ENCODE results near the gene TYMP.

TYMP gene

DNA sequence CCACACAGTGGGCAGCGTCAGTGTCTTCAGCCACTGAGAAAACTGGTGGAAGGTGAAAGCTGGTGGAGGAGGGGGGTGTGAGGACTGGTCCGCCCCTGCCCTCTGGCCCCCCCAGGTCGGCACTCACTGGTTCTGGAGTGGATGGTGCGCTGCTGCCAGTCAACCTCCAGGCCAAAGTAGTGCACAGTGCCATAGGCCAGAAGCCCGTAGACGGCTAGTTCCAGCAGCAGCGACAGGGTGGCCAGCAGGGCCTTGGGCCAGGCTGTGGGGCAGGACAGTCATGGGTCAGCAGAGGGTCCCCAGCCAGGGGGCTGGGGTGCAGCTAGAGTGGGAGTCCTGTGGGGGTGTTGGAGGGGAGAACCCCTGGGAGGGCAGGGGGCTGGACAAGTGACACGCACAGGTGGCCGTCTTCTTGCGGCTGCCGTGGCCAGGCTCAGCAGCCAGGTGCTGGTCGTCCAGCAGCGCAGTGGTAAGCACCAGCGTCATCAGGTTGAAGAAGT lies 24.5 kb downstream of the TYMP start:
- DNase-seq (ENCODE audit: low spot score), result no peak

- no peak for DNase-seq (ENCODE audit: low spot score)
Observed at GRCh38 chr22:50504369-50505211, 25.2 kb downstream of the TYMP start.

DNA sequence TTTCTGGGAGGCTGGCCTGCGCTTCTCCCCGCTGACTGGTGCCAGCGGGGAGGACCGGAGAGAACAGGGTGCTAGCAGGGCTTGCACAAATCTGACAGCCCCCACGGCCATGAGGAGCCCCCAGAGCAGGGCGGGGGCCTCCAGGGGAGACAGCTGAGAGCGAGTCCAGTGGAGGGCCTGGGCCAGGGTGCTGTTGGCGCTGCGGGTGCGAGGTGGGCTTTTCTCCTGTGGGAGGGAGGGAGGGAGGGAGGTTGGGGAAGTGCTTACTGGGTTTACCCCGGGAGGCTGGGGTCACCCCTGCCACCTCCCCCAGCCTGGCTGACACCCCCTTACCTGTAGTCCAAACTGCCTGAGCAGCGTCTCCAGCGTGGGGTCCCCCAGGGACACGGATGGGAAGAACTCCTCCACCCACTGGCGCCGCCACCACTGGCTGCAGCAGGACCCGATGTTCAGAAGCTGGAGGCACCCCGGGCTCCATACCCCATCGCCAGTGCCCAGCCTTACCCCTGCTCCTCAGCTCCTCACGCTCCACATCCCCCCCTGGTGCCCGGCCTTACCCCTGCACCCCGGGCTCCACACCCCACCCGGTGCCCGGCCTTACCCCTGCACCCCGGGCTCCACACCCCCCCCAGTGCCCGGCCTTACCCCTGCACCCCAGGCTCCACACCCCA lies 26.2 kb downstream of the TYMP start:
- DNase-seq (ENCODE audit: low spot score), result no peak

DNA sequence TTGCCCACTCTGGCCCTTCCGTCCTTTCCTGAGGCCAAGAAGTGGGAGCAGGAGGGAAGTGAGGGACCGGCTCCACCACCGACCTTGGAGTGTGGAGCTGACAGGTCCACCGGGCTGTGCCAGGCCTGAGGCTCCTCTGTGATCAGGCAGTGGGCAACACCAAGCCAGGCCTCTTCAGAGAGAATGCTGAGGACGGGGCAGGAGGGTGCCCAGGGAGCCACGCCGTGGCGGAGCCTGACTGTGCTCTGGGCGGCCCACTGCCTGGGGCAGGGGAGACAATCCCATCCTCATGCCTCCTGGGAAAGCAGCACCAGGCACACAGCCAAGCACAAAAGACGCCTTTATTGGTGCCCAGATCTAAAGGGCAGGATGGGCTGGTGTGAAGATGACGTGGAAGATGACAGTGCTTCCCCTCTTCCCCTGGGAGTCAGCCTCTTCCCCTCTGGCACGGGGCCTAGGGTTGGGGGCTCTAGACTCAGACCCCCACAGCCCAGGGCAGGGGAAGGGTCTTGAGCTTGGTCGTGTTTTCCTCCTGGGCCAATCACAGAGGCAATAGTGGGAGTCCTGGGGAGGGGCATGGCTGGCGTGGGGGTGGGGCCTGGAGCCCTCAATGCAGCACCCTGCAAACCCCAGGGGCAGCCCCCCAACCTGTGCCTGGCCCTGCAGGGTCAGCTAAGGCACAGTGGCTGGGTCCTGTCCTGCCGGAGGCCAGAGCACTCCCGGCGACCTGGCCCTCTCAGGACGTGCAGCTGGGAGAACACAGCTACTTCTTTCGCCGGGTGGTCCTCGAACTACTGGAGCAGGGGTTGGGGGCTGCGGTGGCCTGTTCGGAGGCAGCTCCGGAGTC lies 27.0 kb downstream of the TYMP start:
- no peak for DNase-seq (ENCODE audit: low spot score)

GRCh38 chr22:50502096-50502495 lies 27.7 kb downstream of the TYMP start:
- no peak for DNase-seq (ENCODE audit: low spot score)

DNA sequence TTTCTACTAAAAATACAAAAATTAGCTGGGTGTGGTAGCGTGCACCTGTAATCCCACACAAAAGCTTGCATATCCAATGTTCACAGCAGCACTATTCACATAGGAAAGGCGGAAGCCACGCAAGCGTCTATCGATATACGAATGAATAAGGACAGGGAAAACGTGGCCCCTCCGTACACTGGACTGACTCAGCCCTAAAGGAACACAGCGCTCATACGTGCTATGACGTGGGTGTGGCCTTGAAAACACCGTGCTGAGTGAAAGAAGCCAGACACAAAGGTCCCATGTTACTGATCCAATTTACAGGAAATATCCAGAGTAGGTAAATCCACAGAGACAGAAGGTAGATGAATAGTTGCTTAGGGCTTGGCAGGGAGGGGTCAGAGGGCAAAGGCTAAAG lies 29.4 kb downstream of the TYMP start:
- DNase-seq (ENCODE audit: low spot score), result no peak

DNA sequence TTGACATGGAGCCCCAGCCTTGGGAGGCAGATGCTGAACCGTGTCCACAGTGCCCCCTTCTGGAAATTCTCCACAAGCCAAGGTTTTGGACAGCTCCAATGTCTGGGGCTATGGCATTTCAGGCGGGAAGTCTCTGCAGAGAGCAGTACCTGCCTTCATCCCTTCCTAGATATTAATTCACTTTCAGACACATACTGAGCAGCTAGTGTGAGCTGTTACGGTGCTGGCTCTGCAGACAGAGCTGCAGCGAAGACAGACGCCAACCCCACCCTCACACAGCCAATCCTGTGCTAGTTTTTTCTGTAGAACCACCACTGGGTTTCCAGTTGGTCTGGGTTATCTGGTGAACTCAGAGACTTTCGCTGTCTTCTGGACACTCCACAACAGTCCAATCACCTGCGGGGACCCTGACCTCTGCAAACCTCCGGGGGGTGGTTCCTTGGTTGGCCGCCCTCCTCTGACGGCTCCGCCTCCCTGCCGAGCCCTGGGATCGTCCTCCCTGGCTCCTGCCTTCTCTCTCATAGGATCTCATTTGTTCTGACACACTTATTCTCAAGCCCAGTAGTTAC lies 31.4 kb downstream of the TYMP start:
- peak; percentile 59 for DNase-seq (ENCODE audit: low spot score)

DNA sequence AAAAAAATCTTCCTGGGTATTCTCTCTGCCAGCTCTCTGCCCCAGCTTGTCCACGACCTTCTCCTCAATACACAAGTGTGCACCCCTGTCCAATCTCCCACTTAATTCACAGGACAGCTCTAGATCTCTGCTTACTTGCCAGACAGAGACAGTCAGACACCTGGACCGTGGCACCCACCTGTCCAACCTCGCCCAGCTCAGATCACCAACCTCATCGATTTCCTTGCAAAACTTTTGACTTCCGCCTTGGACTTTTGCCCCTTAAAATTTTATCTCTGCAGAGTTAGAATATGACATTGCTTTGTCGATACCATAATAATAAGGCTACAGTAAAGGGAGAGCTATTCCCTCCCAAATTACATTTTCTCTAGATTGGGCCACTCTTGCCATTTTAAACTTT lies 32.7 kb downstream of the TYMP start:
- no peak for DNase-seq (ENCODE audit: low spot score)

DNA sequence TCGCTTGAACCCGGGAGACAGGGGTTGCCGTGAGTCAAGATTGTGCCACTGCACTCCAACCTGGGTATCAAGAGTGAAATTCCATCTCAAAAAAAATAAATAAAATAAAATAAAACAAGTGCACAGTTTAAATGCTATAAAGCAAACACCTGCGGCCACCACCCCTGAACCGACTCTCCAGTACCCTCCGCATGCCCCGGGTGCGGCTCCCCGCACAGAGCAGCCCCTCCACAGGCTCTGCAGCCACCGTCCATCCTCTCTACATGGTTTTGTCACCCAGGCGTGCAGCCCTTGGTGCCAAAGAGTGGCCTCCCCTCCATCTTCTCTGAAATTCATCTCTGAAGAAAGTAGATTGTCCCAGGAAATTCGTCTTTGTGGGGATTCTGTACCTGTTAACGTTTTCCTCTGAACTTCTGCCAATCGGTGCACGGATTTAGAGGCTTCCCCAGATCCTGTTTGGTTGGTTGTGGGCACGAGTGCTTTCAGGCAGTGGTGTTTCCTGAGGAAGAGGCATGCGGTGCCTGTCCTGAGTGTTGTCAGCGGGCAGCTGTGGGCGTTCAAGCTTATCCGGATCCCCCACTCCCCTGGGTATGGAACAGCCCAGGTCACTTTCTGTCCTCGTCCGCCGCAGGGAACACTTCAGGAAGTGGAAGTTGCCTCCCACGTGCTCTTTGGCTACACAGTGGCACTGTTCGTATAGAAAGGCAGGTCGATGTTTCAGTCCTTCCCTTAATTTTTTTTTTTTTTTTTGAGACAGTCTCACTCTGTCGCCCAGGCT lies 39.1 kb downstream of the TYMP start:
- DNase-seq (ENCODE audit: low spot score), result no peak

GRCh38 chr22:50489363-50490243 lies 40.2 kb downstream of the TYMP start:
- DNase-seq (ENCODE audit: low spot score), result no peak

GRCh38 chr22:50488886-50489285 lies 40.9 kb downstream of the TYMP start:
- no peak for DNase-seq (ENCODE audit: low spot score)

GRCh38 chr22:50488006-50488677 lies 41.7 kb downstream of the TYMP start:
- DNase-seq (ENCODE audit: low spot score), result no peak

GRCh38 chr22:50487290-50488005 lies 42.4 kb downstream of the TYMP start:
- DNase-seq (ENCODE audit: low spot score), result no peak

DNA sequence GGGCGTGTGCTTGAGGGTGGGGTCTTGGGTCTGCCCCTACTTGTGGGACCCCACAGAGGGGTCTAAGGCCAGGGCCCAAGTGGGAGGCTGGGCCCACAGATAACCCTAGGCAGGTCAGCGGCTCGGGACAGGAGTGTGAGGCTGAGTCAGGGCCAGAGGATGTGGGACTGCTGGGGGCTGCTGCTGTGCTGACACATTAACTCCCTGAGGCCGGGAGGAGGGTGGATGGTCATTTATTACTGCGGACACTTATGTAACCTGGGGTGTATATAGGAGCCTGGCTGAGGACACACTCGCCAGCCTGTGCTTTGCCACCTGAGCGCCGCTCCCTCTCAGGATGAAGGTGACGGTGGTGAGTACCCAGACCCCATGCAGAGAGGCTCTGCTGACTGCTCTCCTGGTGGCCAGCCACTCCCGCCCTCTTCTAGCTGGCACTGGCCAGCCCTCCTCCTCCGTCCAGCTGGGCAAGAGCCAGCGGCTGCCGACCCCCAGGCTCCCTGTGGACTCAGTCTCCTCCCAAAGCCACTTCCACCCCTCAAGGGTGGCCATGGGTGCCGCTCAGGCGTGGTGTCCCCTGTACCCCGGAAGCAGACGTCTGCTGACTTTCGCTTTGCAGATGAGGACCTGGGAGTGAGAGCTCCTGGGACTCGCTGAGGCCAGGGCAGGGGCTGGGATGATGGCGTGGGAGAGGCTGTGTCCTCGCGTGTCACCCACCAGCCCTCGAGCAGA lies 43.1 kb downstream of the TYMP start, which contains the start of gene MIOX:
Gene MIOX, plus strand, starts transcription at position 299 of the 729 bp plus-strand sequence. Its CDS starts 39 bp downstream, at position 338.
- no peak for DNase-seq (ENCODE audit: low spot score)

DNA sequence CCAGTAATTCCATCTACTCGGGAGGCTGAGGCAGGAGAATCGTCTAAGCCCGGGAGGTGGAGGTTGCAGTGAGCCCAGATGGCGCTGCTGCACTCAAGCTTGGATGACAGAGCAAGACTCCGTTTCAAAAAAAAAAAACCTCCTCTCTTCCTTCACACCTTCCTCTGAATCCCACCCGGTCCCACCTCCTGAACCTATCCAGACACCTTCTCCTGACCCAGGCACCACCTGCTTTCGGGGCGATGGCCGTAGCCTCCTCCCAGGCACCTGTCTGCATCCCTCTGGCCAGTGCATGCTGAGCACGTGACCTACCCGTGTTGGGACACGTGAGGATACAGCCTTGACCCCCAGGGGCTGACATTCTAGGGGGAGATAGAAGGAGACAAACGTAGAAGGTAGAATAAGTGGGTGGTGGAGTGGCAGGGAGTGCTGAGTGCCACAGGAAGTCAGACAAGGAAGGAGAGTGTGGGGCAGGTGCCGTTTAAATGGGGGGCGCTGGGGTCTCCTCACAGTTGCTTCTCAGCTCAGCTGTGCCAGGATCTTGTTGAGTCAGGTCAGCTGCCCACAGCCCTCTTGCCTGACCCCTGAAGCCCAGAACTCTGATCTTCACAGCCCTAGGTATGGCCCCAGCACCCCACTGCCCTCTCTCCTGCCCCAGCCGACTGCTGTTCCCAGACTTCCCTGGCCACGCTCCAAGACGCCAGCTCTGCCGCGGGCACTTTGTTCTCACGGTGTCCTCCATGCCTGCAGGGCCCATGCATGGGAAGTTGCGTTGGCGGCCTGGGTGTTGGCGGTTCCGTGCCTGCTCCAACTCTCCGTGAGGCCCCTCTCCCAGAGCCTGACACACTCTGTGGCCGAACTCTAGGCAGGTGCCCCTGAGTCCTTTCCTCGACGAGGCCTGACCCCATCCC lies 44.3 kb downstream of the TYMP start:
- no peak for DNase-seq (ENCODE audit: low spot score)

- no peak for DNase-seq (ENCODE audit: low spot score)
Observed at GRCh38 chr22:50483977-50484853, 45.6 kb downstream of the TYMP start.

Data from globus pallidus (tissue), 1 donor.